ENCODE measurements around the gene PRKCZ. TPM values are rescaled to one million over a fixed set of nuclear protein-coding genes. Genes with fewer than 3 reads are reported as not detected.

PRKCZ gene
- polyA plus RNA-seq, 2 donors, result 21.2 to 34.3 TPM

- WGBS, 2 donors, result 86 to 94% methylated on average over 19 of the region's 19 CpGs
- peaks cover 0 to 13% of the 10 kb centered on the region in 2 donors for H3K36me3 ChIP-seq (ENCODE audit: control insufficient read depth in 2 of 2, insufficient read depth in 2 of 2, low read length in 1 of 2)
- H3K4me1 ChIP-seq (ENCODE audit: control insufficient read depth in 2 of 2, insufficient read depth in 2 of 2, low read length in 1 of 2), result peaks cover 0 to 2% of the 10 kb centered on the region in 2 donors
- H3K27me3 ChIP-seq (ENCODE audit: control insufficient read depth in 1 of 2, insufficient read depth in 2 of 2, low read length in 2 of 2), result no peaks in the 10 kb centered on the region
- H3K4me3 ChIP-seq (ENCODE audit: low read depth in 1 of 2, low read length in 2 of 2), result no peak overlapping the region
- no peaks in the 10 kb centered on the region for H3K9me3 ChIP-seq (ENCODE audit: control insufficient read depth in 2 of 2, insufficient read depth in 1 of 2, low read depth in 1 of 2, low read length in 1 of 2)
- H3K27ac ChIP-seq (ENCODE audit: low read depth in 2 of 2, low read length in 1 of 2), result no peak overlapping the region
These were observed 115.4 kb downstream of the PRKCZ start for GRCh38 chr1:2165646-2166045.

GRCh38 chr1:2166254-2166653, 116.0 kb downstream of the PRKCZ start:
- WGBS, 2 donors, result 82 to 83% methylated on average over 14 of the region's 14 CpGs
- Histone ChIP-seq H3K36me3 (ENCODE audit: control insufficient read depth in 2 of 2, insufficient read depth in 2 of 2, low read length in 1 of 2) (peaks cover 0 to 13% of the 10 kb centered on the region in 2 donors), H3K27ac (ENCODE audit: low read depth in 2 of 2, low read length in 1 of 2) (no peak overlapping the region), H3K27me3 (ENCODE audit: control insufficient read depth in 1 of 2, insufficient read depth in 2 of 2, low read length in 2 of 2) (no peaks in the 10 kb centered on the region), H3K4me1 (ENCODE audit: control insufficient read depth in 2 of 2, insufficient read depth in 2 of 2, low read length in 1 of 2) (peaks cover 0 to 3% of the 10 kb centered on the region in 2 donors), H3K4me3 (ENCODE audit: low read depth in 1 of 2, low read length in 2 of 2) (no peak overlapping the region), H3K9me3 (ENCODE audit: control insufficient read depth in 2 of 2, insufficient read depth in 1 of 2, low read depth in 1 of 2, low read length in 1 of 2) (no peaks in the 10 kb centered on the region)

GRCh38 chr1:2166695-2167094, 116.5 kb downstream of the PRKCZ start:
- Histone ChIP-seq H3K4me3 (ENCODE audit: low read depth in 1 of 2, low read length in 2 of 2) (no peak overlapping the region), H3K4me1 (ENCODE audit: control insufficient read depth in 2 of 2, insufficient read depth in 2 of 2, low read length in 1 of 2) (peaks cover 0 to 3% of the 10 kb centered on the region in 2 donors), H3K9me3 (ENCODE audit: control insufficient read depth in 2 of 2, insufficient read depth in 1 of 2, low read depth in 1 of 2, low read length in 1 of 2) (no peaks in the 10 kb centered on the region), H3K27me3 (ENCODE audit: control insufficient read depth in 1 of 2, insufficient read depth in 2 of 2, low read length in 2 of 2) (no peaks in the 10 kb centered on the region), H3K27ac (ENCODE audit: low read depth in 2 of 2, low read length in 1 of 2) (no peak overlapping the region), H3K36me3 (ENCODE audit: control insufficient read depth in 2 of 2, insufficient read depth in 2 of 2, low read length in 1 of 2) (peaks cover 0 to 14% of the 10 kb centered on the region in 2 donors)
- 92 to 94% methylated on average over 10 of the region's 10 CpGs for WGBS, 2 donors

GRCh38 chr1:2168090-2168489, 117.9 kb downstream of the PRKCZ start:
- Histone ChIP-seq H3K4me3 (ENCODE audit: low read depth in 1 of 2, low read length in 2 of 2) (no peak overlapping the region), H3K27me3 (ENCODE audit: control insufficient read depth in 1 of 2, insufficient read depth in 2 of 2, low read length in 2 of 2) (no peaks in the 10 kb centered on the region), H3K4me1 (ENCODE audit: control insufficient read depth in 2 of 2, insufficient read depth in 2 of 2, low read length in 1 of 2) (peaks cover 0 to 3% of the 10 kb centered on the region in 2 donors), H3K27ac (ENCODE audit: low read depth in 2 of 2, low read length in 1 of 2) (no peak overlapping the region), H3K36me3 (ENCODE audit: control insufficient read depth in 2 of 2, insufficient read depth in 2 of 2, low read length in 1 of 2) (peaks cover 0 to 15% of the 10 kb centered on the region in 2 donors), H3K9me3 (ENCODE audit: control insufficient read depth in 2 of 2, insufficient read depth in 1 of 2, low read depth in 1 of 2, low read length in 1 of 2) (no peaks in the 10 kb centered on the region)
- 94 to 95% methylated on average over 13 of the region's 13 CpGs for WGBS, 2 donors

GRCh38 chr1:2168535-2168934, 118.3 kb downstream of the PRKCZ start:
- Histone ChIP-seq H3K36me3 (ENCODE audit: control insufficient read depth in 2 of 2, insufficient read depth in 2 of 2, low read length in 1 of 2) (peaks cover 0 to 13% of the 10 kb centered on the region in 2 donors), H3K9me3 (ENCODE audit: control insufficient read depth in 2 of 2, insufficient read depth in 1 of 2, low read depth in 1 of 2, low read length in 1 of 2) (no peaks in the 10 kb centered on the region), H3K27me3 (ENCODE audit: control insufficient read depth in 1 of 2, insufficient read depth in 2 of 2, low read length in 2 of 2) (no peaks in the 10 kb centered on the region), H3K4me3 (ENCODE audit: low read depth in 1 of 2, low read length in 2 of 2) (no peak overlapping the region), H3K4me1 (ENCODE audit: control insufficient read depth in 2 of 2, insufficient read depth in 2 of 2, low read length in 1 of 2) (peaks cover 0 to 3% of the 10 kb centered on the region in 2 donors), H3K27ac (ENCODE audit: low read depth in 2 of 2, low read length in 1 of 2) (no peak overlapping the region)
- 90 to 91% methylated on average over 12 of the region's 12 CpGs for WGBS, 2 donors

- Histone ChIP-seq H3K27me3 (ENCODE audit: control insufficient read depth in 1 of 2, insufficient read depth in 2 of 2, low read length in 2 of 2) (no peaks in the 10 kb centered on the region), H3K9me3 (ENCODE audit: control insufficient read depth in 2 of 2, insufficient read depth in 1 of 2, low read depth in 1 of 2, low read length in 1 of 2) (no peaks in the 10 kb centered on the region), H3K4me1 (ENCODE audit: control insufficient read depth in 2 of 2, insufficient read depth in 2 of 2, low read length in 1 of 2) (peaks cover 3 to 4% of the 10 kb centered on the region in 2 donors), H3K36me3 (ENCODE audit: control insufficient read depth in 2 of 2, insufficient read depth in 2 of 2, low read length in 1 of 2) (peaks cover 0 to 16% of the 10 kb centered on the region in 2 donors), H3K27ac (ENCODE audit: low read depth in 2 of 2, low read length in 1 of 2) (no peak overlapping the region), H3K4me3 (ENCODE audit: low read depth in 1 of 2, low read length in 2 of 2) (no peak overlapping the region)
- 94 to 95% methylated on average over 34 to 43 of the region's 43 CpGs for WGBS, 2 donors
These were observed 119.1 kb downstream of the PRKCZ start for GRCh38 chr1:2169200-2169836.

GRCh38 chr1:2170211-2170610, 120.0 kb downstream of the PRKCZ start:
- Histone ChIP-seq H3K4me1 (ENCODE audit: control insufficient read depth in 2 of 2, insufficient read depth in 2 of 2, low read length in 1 of 2) (peaks cover 3 to 4% of the 10 kb centered on the region in 2 donors), H3K4me3 (ENCODE audit: low read depth in 1 of 2, low read length in 2 of 2) (no peak overlapping the region), H3K36me3 (ENCODE audit: control insufficient read depth in 2 of 2, insufficient read depth in 2 of 2, low read length in 1 of 2) (peaks cover 0 to 16% of the 10 kb centered on the region in 2 donors), H3K9me3 (ENCODE audit: control insufficient read depth in 2 of 2, insufficient read depth in 1 of 2, low read depth in 1 of 2, low read length in 1 of 2) (no peaks in the 10 kb centered on the region), H3K27me3 (ENCODE audit: control insufficient read depth in 1 of 2, insufficient read depth in 2 of 2, low read length in 2 of 2) (no peaks in the 10 kb centered on the region), H3K27ac (ENCODE audit: low read depth in 2 of 2, low read length in 1 of 2) (no peak overlapping the region)
- 80 to 82% methylated on average over 11 of the region's 11 CpGs for WGBS, 2 donors

GRCh38 chr1:2172012-2172411, 121.8 kb downstream of the PRKCZ start:
- peaks cover 0 to 23% of the 10 kb centered on the region in 2 donors for H3K36me3 ChIP-seq (ENCODE audit: control insufficient read depth in 2 of 2, insufficient read depth in 2 of 2, low read length in 1 of 2)
- H3K4me1 ChIP-seq (ENCODE audit: control insufficient read depth in 2 of 2, insufficient read depth in 2 of 2, low read length in 1 of 2), result peaks cover 3 to 4% of the 10 kb centered on the region in 2 donors
- no peaks in the 10 kb centered on the region for H3K9me3 ChIP-seq (ENCODE audit: control insufficient read depth in 2 of 2, insufficient read depth in 1 of 2, low read depth in 1 of 2, low read length in 1 of 2)
- H3K27me3 ChIP-seq (ENCODE audit: control insufficient read depth in 1 of 2, insufficient read depth in 2 of 2, low read length in 2 of 2), result no peaks in the 10 kb centered on the region
- no peak overlapping the region for H3K27ac ChIP-seq (ENCODE audit: low read depth in 2 of 2, low read length in 1 of 2)
- no peak overlapping the region for H3K4me3 ChIP-seq (ENCODE audit: low read depth in 1 of 2, low read length in 2 of 2)
- 94 to 95% methylated on average over 26 of the region's 26 CpGs for WGBS, 2 donors

- no peak overlapping the region for H3K4me3 ChIP-seq (ENCODE audit: low read depth in 1 of 2, low read length in 2 of 2)
- peaks cover 3 to 4% of the 10 kb centered on the region in 2 donors for H3K4me1 ChIP-seq (ENCODE audit: control insufficient read depth in 2 of 2, insufficient read depth in 2 of 2, low read length in 1 of 2)
- H3K27ac ChIP-seq (ENCODE audit: low read depth in 2 of 2, low read length in 1 of 2), result no peak overlapping the region
- H3K27me3 ChIP-seq (ENCODE audit: control insufficient read depth in 1 of 2, insufficient read depth in 2 of 2, low read length in 2 of 2), result no peaks in the 10 kb centered on the region
- H3K36me3 ChIP-seq (ENCODE audit: control insufficient read depth in 2 of 2, insufficient read depth in 2 of 2, low read length in 1 of 2), result peaks cover 0 to 29% of the 10 kb centered on the region in 2 donors
- 91 to 95% methylated on average over 32 to 33 of the region's 33 CpGs for WGBS, 2 donors
- no peaks in the 10 kb centered on the region for H3K9me3 ChIP-seq (ENCODE audit: control insufficient read depth in 2 of 2, insufficient read depth in 1 of 2, low read depth in 1 of 2, low read length in 1 of 2)
These were observed 122.4 kb downstream of the PRKCZ start for GRCh38 chr1:2172551-2173146.

Measured in esophagus (tissue), 2 donors.